Transverse colon (tissue), 4 donors: Measurements from ENCODE around the gene ANKS1B.
"Not testable (repeated sequence)": the region's sequence is repeated elsewhere in the genome, so short reads cannot be mapped to it uniquely, and the experiment has no call there.

Source experiments
- EP300 ChIP-seq: sonication (generic); formaldehyde crosslinking; IDR thresholded peaks from one replicate; pipeline ENCODE4 v1.6.1; 2017; ENCODE audit warnings: antibody characterized with exemption, low read depth
- POLR2A ChIP-seq: fragments of 450-650 bp; IDR thresholded peaks from one replicate; pipeline ENCODE4 v1.6.1; 2016; ENCODE audit warnings: antibody characterized with exemption, mild to moderate bottlenecking, moderate library complexity
- POLR2AphosphoS5 ChIP-seq, 3 donors: sonication (generic); formaldehyde crosslinking; IDR thresholded peaks; one replicate each; pipeline ENCODE4 v1.6.1; 2016; ENCODE audit warnings: antibody characterized with exemption in 3 of 3
- TF ChIP-seq, protein P1 (sequence below), 5 experiments: fragments of 200-600 bp in 3 of 5; fragments of 450-650 bp in 2 of 5; sonication (generic) in 3 of 5; IDR thresholded peaks; 1 replicate in 2 of 5; 2 replicates in 3 of 5; pipeline ENCODE4 v1.5.1; 2016 to 2017; ENCODE audit warnings: antibody characterized with exemption in 5 of 5, inconsistent platforms in 3 of 5, mild to moderate bottlenecking in 2 of 5, moderate library complexity in 1 of 5

DNA sequence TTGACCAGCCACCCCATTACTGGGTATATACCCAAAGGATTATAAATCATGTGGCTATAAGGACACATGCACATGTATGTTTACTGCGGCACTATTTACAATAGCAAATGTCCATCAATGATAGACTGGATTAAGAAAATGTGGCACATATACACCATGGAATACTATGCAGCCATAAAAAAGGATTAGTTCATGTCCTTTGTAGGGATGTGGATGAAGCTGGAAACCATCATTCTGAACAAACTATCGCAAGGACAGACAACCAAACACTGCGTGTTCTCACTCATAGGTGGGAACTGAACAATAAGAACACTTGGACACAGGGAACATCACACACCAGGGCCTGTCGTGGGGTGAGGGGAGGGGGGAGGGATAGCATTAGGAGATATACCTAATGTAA lies 31.6 kb upstream of the ANKS1B start:
- TF ChIP-seq, protein P1, sequence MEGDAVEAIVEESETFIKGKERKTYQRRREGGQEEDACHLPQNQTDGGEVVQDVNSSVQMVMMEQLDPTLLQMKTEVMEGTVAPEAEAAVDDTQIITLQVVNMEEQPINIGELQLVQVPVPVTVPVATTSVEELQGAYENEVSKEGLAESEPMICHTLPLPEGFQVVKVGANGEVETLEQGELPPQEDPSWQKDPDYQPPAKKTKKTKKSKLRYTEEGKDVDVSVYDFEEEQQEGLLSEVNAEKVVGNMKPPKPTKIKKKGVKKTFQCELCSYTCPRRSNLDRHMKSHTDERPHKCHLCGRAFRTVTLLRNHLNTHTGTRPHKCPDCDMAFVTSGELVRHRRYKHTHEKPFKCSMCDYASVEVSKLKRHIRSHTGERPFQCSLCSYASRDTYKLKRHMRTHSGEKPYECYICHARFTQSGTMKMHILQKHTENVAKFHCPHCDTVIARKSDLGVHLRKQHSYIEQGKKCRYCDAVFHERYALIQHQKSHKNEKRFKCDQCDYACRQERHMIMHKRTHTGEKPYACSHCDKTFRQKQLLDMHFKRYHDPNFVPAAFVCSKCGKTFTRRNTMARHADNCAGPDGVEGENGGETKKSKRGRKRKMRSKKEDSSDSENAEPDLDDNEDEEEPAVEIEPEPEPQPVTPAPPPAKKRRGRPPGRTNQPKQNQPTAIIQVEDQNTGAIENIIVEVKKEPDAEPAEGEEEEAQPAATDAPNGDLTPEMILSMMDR (IDR thresholded peaks at IDR 0.05): not testable (repeated sequence)
- TF ChIP-seq POLR2A; EP300; POLR2AphosphoS5 (IDR thresholded peaks at IDR 0.05): not testable (repeated sequence)
